Activated CD8-positive, alpha-beta memory T cell treated with anti-CD3 and anti-CD28 coated beads for 24 hours (primary cell): ENCODE data around the gene NRM.
A peak's percentile ranks its signal among the peaks of the same experiment; 100 is the strongest.
"Not testable (repeated sequence)": the region's sequence is repeated elsewhere in the genome, so short reads cannot be mapped to it uniquely, and the experiment has no call there.

ENCODE experiments used
- DNase-seq: peaks from one replicate; pipeline ENCODE4 v3.0.0-alpha.2; 2020

Gene NRM

DNA sequence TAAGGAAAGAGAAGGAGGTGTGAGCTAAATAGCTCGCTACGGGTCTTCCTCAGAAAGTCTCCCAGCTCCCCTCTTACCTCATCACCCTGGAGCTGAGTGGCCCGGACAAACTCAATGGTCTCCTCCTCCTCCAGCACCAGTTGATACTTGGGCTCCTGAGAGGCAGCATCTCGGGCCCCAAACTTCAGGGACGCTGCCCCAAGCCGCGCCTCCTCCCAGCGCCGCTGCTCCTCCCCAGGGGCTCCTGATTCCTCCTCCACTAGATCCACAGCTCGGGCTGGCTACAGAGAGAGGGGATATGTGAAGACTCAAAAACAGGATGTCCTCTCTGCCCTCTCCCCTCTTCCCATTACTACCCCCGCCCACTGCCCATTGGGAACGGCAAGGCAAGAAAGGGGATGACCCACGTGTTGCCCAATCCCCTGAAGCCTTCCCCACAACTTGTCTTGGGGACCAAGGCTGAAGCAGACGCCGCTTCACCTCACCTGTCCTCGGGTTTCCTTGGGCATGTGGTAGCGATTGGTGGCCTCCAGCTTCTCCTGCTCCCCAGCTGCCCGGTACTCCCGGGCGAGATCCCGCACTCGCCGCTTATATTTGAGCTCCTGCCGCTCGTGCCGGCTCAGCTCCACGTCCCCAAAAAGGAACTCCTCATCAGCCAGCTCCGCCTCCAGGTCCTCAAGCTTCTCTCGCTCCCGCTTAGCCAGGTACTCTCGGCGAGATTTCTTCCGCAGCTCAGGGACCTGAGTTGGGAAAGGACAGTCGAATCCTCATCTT lies 25.6 kb downstream of the NRM start:
- no peak for DNase-seq

DNA sequence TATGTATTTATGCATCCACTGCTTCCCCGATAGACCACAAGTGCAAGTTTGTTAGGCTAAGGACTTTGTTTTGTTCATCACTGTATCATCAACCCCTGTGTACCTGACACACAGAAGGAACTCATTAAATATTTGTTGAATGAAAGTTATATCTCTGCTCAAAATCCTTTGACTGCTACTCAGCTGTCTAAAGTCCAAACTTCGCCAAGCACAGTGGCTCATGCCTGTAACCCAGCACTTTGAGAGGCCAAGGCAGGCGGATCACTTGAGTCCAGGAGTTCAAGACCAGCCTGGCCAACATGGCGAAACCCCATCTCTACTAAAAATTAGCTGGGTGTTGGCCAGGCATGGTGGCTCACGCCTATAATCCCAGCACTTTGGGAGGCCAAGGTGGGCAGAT lies 32.9 kb downstream of the NRM start:
- not testable (repeated sequence) for DNase-seq

DNA sequence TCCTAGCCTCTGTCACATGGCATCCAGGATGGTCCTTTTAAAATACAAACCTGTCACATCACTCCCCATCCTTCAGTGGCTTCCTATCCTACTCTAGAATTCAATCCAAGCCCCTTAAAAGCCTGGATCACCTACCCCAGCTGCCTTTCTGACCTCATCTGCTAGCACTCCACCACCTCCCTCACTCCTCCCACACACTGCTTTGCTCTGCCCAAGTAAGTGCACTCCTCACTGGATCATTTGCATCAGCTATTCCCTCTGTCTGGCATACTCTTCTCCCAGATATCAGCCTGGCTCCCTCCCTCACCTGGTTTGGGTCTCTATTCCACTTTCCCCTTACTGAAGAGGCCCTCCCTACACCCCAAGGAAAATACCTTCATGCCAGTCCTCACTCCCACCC lies 33.3 kb downstream of the NRM start:
- no peak for DNase-seq

DNA sequence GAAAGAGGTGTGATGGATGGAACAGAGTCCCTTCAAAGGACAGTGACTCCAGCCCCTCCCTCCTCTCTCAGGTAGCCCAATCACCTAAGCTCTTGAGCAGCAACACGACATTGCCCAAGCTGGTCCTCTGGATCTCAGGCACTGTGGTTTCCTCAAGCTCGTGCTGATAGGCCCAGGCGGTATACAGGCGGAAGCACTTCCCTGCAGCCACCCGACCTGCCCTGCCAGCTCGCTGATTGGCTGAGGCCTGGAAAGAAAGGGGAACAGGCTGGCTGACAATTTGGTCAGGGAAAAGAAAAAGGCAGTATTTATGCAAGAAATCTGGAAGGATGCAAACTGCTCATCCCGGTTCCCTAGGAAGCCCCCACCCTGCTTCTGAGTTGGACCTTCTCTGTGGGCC lies 34.3 kb downstream of the NRM start:
- no peak for DNase-seq

DNA sequence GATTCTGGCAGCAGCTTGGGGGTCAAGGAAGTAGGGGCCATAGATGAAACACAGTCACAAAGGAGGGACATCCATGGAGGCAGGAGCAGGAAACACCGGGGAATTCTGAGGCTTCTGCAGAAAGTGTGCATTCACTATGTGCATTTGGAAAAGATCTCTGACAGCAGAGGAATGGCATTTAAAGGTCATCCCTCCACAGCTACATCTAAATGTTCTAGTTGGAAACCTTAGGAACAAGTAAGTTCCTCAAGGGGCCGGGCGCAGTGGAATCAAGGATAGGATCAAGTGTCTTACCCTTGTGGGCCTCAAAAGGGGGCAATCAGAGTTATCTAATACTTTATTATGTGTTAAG lies 35.1 kb downstream of the NRM start:
- DNase-seq: no peak

DNA sequence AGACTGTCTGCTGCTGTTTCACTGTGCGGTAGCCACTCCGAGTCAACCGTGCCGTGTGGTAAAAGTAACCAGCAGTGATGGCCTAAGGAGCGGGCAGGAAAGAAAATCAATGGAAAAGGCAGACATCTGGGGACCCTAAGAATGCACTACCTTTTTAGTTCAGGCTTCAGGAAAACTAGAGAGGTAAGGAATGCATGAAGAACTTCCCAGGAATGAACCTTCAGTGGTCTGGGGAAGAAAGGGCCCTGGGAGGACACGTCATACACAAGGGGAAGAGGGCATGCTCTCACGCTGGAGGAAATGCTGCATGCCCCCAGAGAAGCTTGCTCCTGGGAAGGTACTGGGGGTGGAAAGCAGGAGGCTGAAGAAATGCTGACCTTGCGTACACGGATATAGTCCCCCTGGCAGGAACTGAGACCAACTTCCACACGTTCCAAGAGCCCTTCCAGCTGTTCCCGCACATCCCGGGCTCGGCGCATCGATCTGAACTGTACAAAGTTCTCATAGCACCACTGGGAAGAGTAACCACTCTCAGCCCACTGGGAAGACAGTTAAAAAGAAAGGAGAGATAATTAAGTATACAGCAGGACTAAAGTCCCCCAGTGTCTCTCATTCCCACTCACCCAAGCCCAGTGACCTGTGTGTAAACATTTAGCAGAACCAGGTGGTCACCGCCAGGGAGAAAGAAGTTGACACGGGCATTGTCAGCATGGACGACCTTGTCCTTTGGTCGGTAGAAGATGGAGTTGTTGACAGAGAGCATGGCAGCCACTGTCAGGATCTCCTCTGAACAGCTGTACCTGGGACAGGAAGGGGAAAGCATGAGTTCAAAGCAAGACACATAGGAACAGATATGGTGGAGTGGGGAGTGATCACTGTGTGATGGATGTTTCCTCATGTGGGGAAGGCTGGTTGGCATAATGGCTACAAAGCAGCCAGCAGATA lies 35.7 kb downstream of the NRM start:
- DNase-seq: no peak

DNA sequence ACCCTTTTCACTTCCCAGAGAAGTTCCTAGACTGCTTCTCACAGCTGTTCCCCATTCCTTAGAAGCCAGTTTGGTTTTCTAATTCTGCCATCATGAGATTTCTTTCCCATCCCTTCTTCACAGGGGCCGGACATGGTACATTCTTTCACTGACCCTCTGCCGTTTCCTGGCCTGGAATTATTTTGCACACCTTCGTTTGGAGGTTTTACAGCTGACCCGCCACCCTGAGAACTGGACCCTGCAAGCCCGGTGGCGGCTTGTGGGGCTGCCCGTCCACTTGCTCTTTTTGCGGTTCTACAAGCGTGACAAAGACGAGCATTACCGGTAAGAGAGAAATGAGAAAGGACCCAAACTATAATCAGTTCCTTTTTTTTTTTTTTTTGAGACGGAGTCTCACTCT lies 39.6 kb downstream of the NRM start:
- no peak for DNase-seq

DNA sequence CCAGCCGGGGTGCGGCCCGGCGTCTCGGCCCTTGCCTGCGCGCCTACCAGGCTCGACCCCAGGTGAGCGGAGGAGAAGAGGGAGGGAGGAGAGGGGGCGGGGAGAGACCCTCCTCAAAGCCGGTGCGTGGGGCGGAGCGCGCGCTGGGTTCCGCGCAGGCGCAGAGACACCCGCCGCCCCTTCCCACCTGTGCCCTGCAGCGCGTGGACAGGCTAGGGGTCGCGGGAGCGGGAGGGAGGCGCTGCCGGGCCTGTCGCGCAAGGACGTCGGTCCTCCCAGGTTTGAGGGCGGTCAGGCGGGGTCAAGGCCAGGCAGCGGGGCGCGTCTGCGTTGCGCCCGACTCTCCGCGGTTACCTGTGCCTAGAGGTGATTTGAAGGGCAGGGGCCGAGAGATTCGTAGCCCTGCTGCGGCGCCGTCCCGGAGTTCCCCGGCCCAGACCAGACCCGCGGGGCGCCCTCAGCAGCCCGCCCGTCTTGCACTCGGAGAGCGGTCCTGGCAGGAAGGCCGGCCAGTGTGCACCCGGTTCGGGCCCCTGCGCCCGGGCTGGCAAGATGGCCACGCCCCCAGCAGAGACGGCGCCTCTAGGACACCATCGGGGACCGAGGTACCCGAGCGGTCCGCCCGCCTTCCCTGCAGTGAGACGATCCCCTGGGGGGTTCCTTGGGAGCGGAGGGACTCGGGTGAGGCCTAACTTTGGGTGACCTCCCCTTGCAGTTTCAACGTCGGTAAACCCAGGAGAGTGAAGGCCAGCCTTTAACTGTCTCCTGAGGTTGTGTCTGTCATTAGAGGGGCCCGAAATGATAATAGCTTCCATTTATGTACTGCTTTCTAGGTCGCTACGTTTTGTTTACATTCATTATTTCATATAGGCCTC lies 43.3 kb downstream of the NRM start:
- DNase-seq: peak; percentile 91

DNA sequence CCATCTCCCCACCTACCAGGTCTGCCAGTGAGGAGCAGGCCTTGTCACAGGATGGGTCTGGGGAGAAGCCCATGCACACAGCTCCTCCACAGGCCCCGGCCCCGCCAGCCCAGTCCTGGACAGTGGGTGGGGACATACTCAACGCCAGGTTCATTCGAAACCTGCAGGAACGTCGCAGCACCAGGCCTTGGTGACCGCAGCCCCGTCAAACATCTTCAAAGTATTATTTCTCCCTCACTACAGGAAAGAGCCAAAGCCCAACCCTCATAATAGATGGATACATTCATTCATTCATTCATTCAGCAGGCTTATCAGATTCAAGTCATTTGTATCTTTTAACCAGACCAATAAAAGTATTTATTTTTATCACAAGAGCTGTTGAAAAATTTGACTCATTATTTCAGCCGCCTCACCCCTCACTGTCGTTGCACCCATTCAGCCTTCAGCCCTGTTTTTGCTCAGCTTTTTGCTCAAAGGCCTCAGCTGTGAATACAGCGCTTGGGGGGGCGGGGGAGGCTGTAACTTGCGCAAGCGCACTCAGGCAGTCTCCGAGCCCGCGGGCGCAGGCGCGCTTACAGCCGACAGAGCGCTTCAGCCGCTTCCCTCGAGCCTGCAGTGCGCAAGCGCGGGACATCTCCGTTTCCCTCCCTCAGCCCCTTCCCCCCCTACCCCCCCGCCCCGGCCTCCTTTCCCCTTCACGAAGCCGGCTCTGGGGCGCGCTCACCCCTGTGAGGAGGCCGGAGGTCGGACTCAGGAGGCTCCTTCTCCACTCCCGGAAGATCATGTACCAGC lies 44.1 kb downstream of the NRM start, which contains the start of gene C6orf136:
Gene C6orf136 (plus strand): TSS at position 684 of the 792 bp plus-strand sequence. CDS start 99 bp downstream, at position 783.
- peak; percentile 95 for DNase-seq

DNA sequence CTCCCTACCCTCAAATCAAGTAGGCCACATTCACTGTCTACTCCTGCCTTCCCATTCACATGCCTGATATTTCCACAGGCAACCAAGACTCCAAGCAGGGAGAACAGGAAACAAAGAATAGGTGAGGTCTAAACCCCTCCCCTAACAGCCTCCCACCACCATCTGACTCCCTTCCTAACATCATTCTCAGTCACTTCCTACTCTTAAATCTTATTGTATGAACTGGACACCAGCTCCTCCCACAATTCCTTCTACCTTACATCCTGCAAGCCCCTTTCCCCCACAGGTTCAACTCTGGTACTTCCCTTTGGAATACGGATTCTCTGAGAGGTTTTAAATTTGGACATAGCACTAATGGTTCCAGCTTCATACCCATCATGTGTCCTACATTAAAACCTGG lies 44.8 kb downstream of the NRM start:
- no peak for DNase-seq

DNA sequence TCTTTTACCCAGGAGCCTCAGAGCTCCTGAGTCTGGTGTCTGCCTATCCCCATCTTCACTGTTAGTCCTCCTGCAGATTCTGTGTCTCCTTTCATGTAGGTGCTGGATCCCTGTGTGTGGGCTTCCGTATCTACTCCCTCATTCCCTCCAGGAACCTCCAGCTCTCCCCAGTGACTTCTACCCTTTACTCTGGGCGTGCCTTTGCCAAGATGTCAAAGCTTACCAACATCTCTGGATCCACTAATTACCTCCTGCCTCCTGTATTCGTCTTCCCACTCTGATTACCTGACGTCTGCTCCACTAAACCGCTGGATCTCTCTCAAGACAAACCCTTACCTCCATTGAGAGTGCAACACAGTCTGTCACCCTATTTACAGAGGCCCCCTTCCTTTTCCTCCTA lies 46.0 kb downstream of the NRM start:
- no peak for DNase-seq

DNA sequence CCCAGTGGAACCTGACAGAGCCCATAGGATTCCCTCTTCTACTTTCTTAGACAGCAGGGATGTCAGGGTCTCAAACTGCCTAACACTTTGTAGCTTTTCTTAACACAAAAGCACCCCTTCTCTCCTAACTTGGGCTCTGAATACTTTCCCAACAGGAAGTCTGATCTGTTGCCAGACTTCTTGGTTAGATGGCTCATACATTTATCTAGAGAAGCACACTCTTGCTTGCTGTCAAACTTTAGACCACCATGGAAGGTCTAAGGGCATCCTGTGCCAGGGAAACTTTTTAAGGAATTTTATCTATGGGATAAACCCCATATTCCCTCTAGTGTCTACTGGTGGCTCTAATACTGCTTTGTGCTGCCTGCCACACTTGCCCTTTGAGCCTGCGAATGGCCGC lies 47.1 kb downstream of the NRM start:
- DNase-seq: no peak

DNA sequence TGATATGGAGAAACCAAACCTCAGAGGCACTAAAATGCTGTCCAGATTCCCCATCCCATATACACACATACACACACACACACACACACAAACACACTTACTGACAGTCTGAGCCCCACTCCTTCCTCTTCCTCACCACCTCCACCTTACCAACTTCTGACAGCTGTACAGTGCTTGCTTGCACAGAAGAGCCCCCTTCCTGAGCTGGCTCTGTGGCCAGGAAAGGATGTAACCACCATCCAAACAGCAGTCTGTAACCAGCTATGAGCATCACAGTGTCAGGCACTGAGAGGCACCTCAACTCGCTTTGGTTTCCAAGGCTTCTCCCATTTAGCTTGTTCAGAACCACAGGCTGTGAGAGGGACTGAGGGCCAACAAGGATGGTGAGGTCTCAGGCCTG lies 49.7 kb downstream of the NRM start:
- DNase-seq: no peak

DNA sequence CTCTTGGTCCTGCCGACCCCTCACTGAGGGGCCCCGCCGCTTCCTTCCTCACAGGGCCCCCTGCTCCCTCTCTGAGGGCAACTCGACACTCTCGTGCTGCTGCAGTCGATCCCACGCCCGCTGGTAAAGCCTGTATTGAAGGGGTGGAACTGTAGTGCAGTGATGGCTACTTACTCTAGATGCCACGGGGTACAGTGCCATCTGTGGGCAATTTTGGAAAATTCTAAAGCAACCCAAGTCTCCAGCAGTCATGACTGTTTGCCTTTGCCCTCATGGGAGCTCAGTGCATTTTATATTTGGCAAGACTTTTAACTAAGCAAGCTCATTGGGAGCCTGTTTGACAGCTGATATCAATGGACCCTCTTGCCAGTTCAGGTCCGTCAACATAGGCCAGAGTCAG lies 50.3 kb downstream of the NRM start:
- no peak for DNase-seq
